ENCODE measurements around the gene ISL2. TPM values are rescaled to one million over a fixed set of nuclear protein-coding genes. Genes with fewer than 3 reads are reported as not detected.
A peak's percentile ranks its signal among the peaks of the same experiment; 100 is the strongest.

Gene ISL2
- total RNA-seq, 2 donors from 2014 or later = not detected

- H3K9me3 Mint-ChIP-seq = no peaks in the 10 kb centered on the region
- DNase-seq (ENCODE audit: low spot score in 2 of 2) (no peak), ATAC-seq (peak in 1 of 2 donors; percentile 36)
- peak overlapping the region in 1 of 2 donors; percentile 25 for H3K27ac Mint-ChIP-seq
- H3K36me3 Mint-ChIP-seq = no peaks in the 10 kb centered on the region
Observed at GRCh38 chr15:76378691-76379090, 42.1 kb downstream of the ISL2 start.

GRCh38 chr15:76380249-76380648 is 43.7 kb downstream of the ISL2 start:
- ATAC-seq = no peak
- DNase-seq (ENCODE audit: low spot score in 2 of 2) = no peak
- Mint-ChIP-seq H3K9me3 (no peaks in the 10 kb centered on the region), H3K27ac (no peak overlapping the region), H3K36me3 (no peaks in the 10 kb centered on the region)

GRCh38 chr15:76381366-76381765 is 44.8 kb downstream of the ISL2 start:
- Mint-ChIP-seq H3K27ac (no peak overlapping the region), H3K9me3 (no peaks in the 10 kb centered on the region), H3K36me3 (no peaks in the 10 kb centered on the region)
- no peak for DNase-seq (ENCODE audit: low spot score in 2 of 2)
- ATAC-seq = no peak

GRCh38 chr15:76382987-76383728 is 46.6 kb downstream of the ISL2 start:
- peaks cover 0 to 10% of the 10 kb centered on the region in 2 donors for H3K36me3 Mint-ChIP-seq
- H3K9me3 Mint-ChIP-seq = no peaks in the 10 kb centered on the region
- DNase-seq (ENCODE audit: low spot score in 2 of 2) = no peak
- H3K27ac Mint-ChIP-seq = no peak overlapping the region
- peak in 1 of 2 donors; percentile 91 for ATAC-seq

GRCh38 chr15:76384409-76384808 is 47.8 kb downstream of the ISL2 start:
- Mint-ChIP-seq H3K36me3 (peaks cover 0 to 10% of the 10 kb centered on the region in 2 donors), H3K9me3 (no peaks in the 10 kb centered on the region), H3K27ac (no peak overlapping the region)
- ATAC-seq = no peak
- no peak for DNase-seq (ENCODE audit: low spot score in 2 of 2)

- no peaks in the 10 kb centered on the region for H3K9me3 Mint-ChIP-seq
- H3K36me3 Mint-ChIP-seq = peaks cover 0 to 10% of the 10 kb centered on the region in 2 donors
- DNase-seq (ENCODE audit: low spot score in 2 of 2) (no peak), ATAC-seq (no peak)
- no peak overlapping the region for H3K27ac Mint-ChIP-seq
Observed at GRCh38 chr15:76386178-76386577, 49.6 kb downstream of the ISL2 start.

GRCh38 chr15:76386926-76387325 is 50.4 kb downstream of the ISL2 start:
- Mint-ChIP-seq H3K9me3 (no peaks in the 10 kb centered on the region), H3K36me3 (peaks cover 0 to 10% of the 10 kb centered on the region in 2 donors), H3K27ac (no peak overlapping the region)
- DNase-seq (ENCODE audit: low spot score in 2 of 2) = no peak
- no peak for ATAC-seq

GRCh38 chr15:76390571-76390970 is 54.0 kb downstream of the ISL2 start:
- no peak for DNase-seq (ENCODE audit: low spot score in 2 of 2)
- H3K9me3 Mint-ChIP-seq = no peaks in the 10 kb centered on the region
- no peak for ATAC-seq

GRCh38 chr15:76391309-76391708 is 54.7 kb downstream of the ISL2 start:
- H3K27ac Mint-ChIP-seq = no peak overlapping the region
- H3K36me3 Mint-ChIP-seq = peaks cover 0 to 10% of the 10 kb centered on the region in 2 donors
- H3K9me3 Mint-ChIP-seq = no peaks in the 10 kb centered on the region
- DNase-seq (ENCODE audit: low spot score in 2 of 2) = no peak
- no peak for ATAC-seq

More at GRCh38 chr15:76390571-76390970, 54.0 kb downstream of the ISL2 start:
- no peak overlapping the region for H3K27ac Mint-ChIP-seq
- H3K36me3 Mint-ChIP-seq = peaks cover 0 to 10% of the 10 kb centered on the region in 2 donors

- Mint-ChIP-seq H3K36me3 (peaks cover 0 to 8% of the 10 kb centered on the region in 2 donors), H3K27ac (no peak overlapping the region), H3K9me3 (no peaks in the 10 kb centered on the region)
- DNase-seq (ENCODE audit: low spot score in 2 of 2) = no peak
- no peak for ATAC-seq
Observed at GRCh38 chr15:76391847-76392246, 55.3 kb downstream of the ISL2 start.

Other genes with a start within 250 kb of the ISL2 start
- 100 to 1,000 TPM; 164 to 173 TPM for gene ETFA, start 25.3 kb upstream of the ISL2 start, total RNA-seq

Data from activated naive CD4-positive, alpha-beta T cell treated with anti-CD3 and anti-CD28 coated beads, Interleukin-2, amount 50 U/mL, for 72 hours (primary cell).